ENCODE results near the gene TMSB15C.
"Not testable (repeated sequence)": the region's sequence is repeated elsewhere in the genome, so short reads cannot be mapped to it uniquely, and the experiment has no call there.

The TMSB15C gene

GRCh38 chrX:104075778-104076445, at the start of gene TMSB15C:
TSS of gene TMSB15C (minus strand) at chrX:104076236.
- not testable (repeated sequence) for DNase-seq (ENCODE audit: low read depth in 1 of 2, low spot score in 1 of 2)

- DNase-seq (ENCODE audit: low read depth in 1 of 2, low spot score in 1 of 2) = no peak
Measured at GRCh38 chrX:104122829-104123228, 46.8 kb upstream of the TMSB15C start.

GRCh38 chrX:104118765-104119164, 42.7 kb upstream of the TMSB15C start:
- DNase-seq (ENCODE audit: low read depth in 1 of 2, low spot score in 1 of 2) = no peak

- no peak for DNase-seq (ENCODE audit: low read depth in 1 of 2, low spot score in 1 of 2)
Measured at GRCh38 chrX:104117759-104118158, 41.7 kb upstream of the TMSB15C start.

GRCh38 chrX:104113222-104113965, 37.4 kb upstream of the TMSB15C start:
- DNase-seq (ENCODE audit: low read depth in 1 of 2, low spot score in 1 of 2) = peak; percentile 4 to 21

- peak; percentile 2 to 7 for DNase-seq (ENCODE audit: low read depth in 1 of 2, low spot score in 1 of 2)
Measured at GRCh38 chrX:104112326-104112951, 36.4 kb upstream of the TMSB15C start, which contains the start of gene ZCCHC18. TSS of gene ZCCHC18 (plus strand) at chrX:104112523. CDS start at chrX:104114112, 1,589 bp downstream.

GRCh38 chrX:104110491-104111240, 34.6 kb upstream of the TMSB15C start:
- not testable (repeated sequence) for DNase-seq (ENCODE audit: low read depth in 1 of 2, low spot score in 1 of 2)

GRCh38 chrX:104108955-104109354, 32.9 kb upstream of the TMSB15C start:
- DNase-seq (ENCODE audit: low read depth in 1 of 2, low spot score in 1 of 2) = no peak

GRCh38 chrX:104105330-104106262, 29.6 kb upstream of the TMSB15C start:
- no peak for DNase-seq (ENCODE audit: low read depth in 1 of 2, low spot score in 1 of 2)

- no peak for DNase-seq (ENCODE audit: low read depth in 1 of 2, low spot score in 1 of 2)
Measured at GRCh38 chrX:104104676-104105075, 28.6 kb upstream of the TMSB15C start.

- DNase-seq (ENCODE audit: low read depth in 1 of 2, low spot score in 1 of 2) = no peak
Measured at GRCh38 chrX:104098919-104099318, 22.9 kb upstream of the TMSB15C start.

- DNase-seq (ENCODE audit: low read depth in 1 of 2, low spot score in 1 of 2) = peak in 1 of 2 donors; percentile 16
Measured at GRCh38 chrX:104098151-104098808, 22.2 kb upstream of the TMSB15C start.

GRCh38 chrX:104085919-104086318, 9.9 kb upstream of the TMSB15C start:
- DNase-seq (ENCODE audit: low read depth in 1 of 2, low spot score in 1 of 2) = no peak

- DNase-seq (ENCODE audit: low read depth in 1 of 2, low spot score in 1 of 2) = no peak
Measured at GRCh38 chrX:104085477-104085876, 9.4 kb upstream of the TMSB15C start.

GRCh38 chrX:104084534-104085277, 8.7 kb upstream of the TMSB15C start:
- no peak for DNase-seq (ENCODE audit: low read depth in 1 of 2, low spot score in 1 of 2)

GRCh38 chrX:104084063-104084462, 8.0 kb upstream of the TMSB15C start:
- no peak for DNase-seq (ENCODE audit: low read depth in 1 of 2, low spot score in 1 of 2)

- DNase-seq (ENCODE audit: low read depth in 1 of 2, low spot score in 1 of 2) = not testable (repeated sequence)
Measured at GRCh38 chrX:104077854-104078253, 1.8 kb upstream of the TMSB15C start.

- DNase-seq (ENCODE audit: low read depth in 1 of 2, low spot score in 1 of 2) = not testable (repeated sequence)
Measured at GRCh38 chrX:104062636-104063035, 13.4 kb downstream of the TMSB15C start.

- DNase-seq (ENCODE audit: low read depth in 1 of 2, low spot score in 1 of 2) = not testable (repeated sequence)
Measured at GRCh38 chrX:104054956-104055355, 21.1 kb downstream of the TMSB15C start.

Measured in stimulated activated CD4-positive, alpha-beta T cell treated with anti-CD3 and anti-CD28 coated beads, Interleukin-15, amount 100 ng/mL, for 1 hour (primary cell).